MV-4-11 (cell line): Measurements from ENCODE around the gene NBEA.

Source experiments
- DNase-seq: peaks from one replicate; lab custom pipeline; 2025; lab: John Stamatoyannopoulos, UW

NBEA gene

GRCh38 chr13:35266412-35266811, 324.3 kb downstream of the NBEA start:
- DNase-seq = no peak

- DNase-seq = no peak
Observed at GRCh38 chr13:35278917-35279316, 336.8 kb downstream of the NBEA start.

- no peak for DNase-seq
Observed at GRCh38 chr13:35279500-35279899, 337.4 kb downstream of the NBEA start.

- DNase-seq = no peak
Observed at GRCh38 chr13:35283856-35284255, 341.8 kb downstream of the NBEA start.

GRCh38 chr13:35285677-35286076, 343.6 kb downstream of the NBEA start:
- DNase-seq = no peak

GRCh38 chr13:35292329-35292728, 350.3 kb downstream of the NBEA start:
- no peak for DNase-seq

GRCh38 chr13:35293579-35294226, 351.6 kb downstream of the NBEA start:
- no peak for DNase-seq

- DNase-seq = no peak
Observed at GRCh38 chr13:35309706-35310105, 367.6 kb downstream of the NBEA start.

- no peak for DNase-seq
Observed at GRCh38 chr13:35332134-35332533, 390.1 kb downstream of the NBEA start.

GRCh38 chr13:35333157-35333556, 391.1 kb downstream of the NBEA start:
- DNase-seq = no peak

GRCh38 chr13:35342440-35342839, 400.4 kb downstream of the NBEA start:
- DNase-seq = no peak

GRCh38 chr13:35343417-35343816, 401.3 kb downstream of the NBEA start:
- no peak for DNase-seq

GRCh38 chr13:35345992-35346391, 403.9 kb downstream of the NBEA start:
- no peak for DNase-seq

- DNase-seq = no peak
Observed at GRCh38 chr13:35346494-35346893, 404.4 kb downstream of the NBEA start.

- DNase-seq = no peak
Observed at GRCh38 chr13:35347679-35348205, 405.7 kb downstream of the NBEA start.

GRCh38 chr13:35349052-35349451, 407.0 kb downstream of the NBEA start:
- no peak for DNase-seq

- no peak for DNase-seq
Observed at GRCh38 chr13:35349673-35350278, 407.7 kb downstream of the NBEA start.

- DNase-seq = no peak
Observed at GRCh38 chr13:35354285-35354684, 412.2 kb downstream of the NBEA start.

- DNase-seq = no peak
Observed at GRCh38 chr13:35354882-35355281, 412.8 kb downstream of the NBEA start.

GRCh38 chr13:35356572-35356971, 414.5 kb downstream of the NBEA start:
- DNase-seq = peak; percentile 86

- DNase-seq = no peak
Observed at GRCh38 chr13:35365883-35366282, 423.8 kb downstream of the NBEA start.

- no peak for DNase-seq
Observed at GRCh38 chr13:35367586-35367985, 425.5 kb downstream of the NBEA start.

- DNase-seq = no peak
Observed at GRCh38 chr13:35378939-35379338, 436.9 kb downstream of the NBEA start.

GRCh38 chr13:35379663-35380062, 437.6 kb downstream of the NBEA start:
- DNase-seq = no peak
